ENCODE results near the gene SH3BGRL3. TPM values are rescaled to one million over a fixed set of nuclear protein-coding genes. Genes with fewer than 3 reads are reported as not detected.
A peak's percentile ranks its signal among the peaks of the same experiment; 100 is the strongest.

SH3BGRL3 gene
- total RNA-seq, 3 donors from 2014 or later, result 156 to 422 (median 385) TPM

DNA sequence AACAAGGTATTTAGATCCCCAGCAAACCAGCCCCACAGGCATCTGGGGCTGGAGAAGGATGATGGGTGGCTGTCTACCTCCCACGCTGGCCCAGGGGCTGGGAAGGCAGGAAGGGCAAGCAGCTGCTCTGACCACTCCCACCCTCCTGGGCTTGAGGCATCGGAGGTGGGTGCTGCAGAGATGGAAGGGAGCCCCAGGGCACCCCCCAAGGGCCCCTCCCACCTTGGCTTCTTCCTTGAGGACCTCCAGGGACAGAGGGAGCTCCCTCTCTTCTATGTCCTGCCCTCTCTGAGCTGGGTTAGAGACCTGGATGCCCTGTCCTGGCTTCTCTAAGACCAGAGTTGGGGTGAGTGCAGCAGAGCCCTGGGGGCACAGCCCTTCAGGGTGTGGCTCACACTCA lies 41.0 kb downstream of the SH3BGRL3 start:
- Histone ChIP-seq H3K36me3 (ENCODE audit: low read depth) (no peaks in the 10 kb centered on the region), H3K9me3 (no peaks in the 10 kb centered on the region), H3K4me1 (ENCODE audit: low read depth) (peaks cover 5% of the 10 kb centered on the region), H3K4me3 (no peak overlapping the region)
- intact Hi-C loops (cut with DNase I, micrococcal nuclease), result loop anchor here (5.0 kb wide), 1 partner anchor 44 kb away; no protein-coding TSS in a partner anchor
- DNase-seq, result no peak
- TF ChIP-seq, protein P1, sequence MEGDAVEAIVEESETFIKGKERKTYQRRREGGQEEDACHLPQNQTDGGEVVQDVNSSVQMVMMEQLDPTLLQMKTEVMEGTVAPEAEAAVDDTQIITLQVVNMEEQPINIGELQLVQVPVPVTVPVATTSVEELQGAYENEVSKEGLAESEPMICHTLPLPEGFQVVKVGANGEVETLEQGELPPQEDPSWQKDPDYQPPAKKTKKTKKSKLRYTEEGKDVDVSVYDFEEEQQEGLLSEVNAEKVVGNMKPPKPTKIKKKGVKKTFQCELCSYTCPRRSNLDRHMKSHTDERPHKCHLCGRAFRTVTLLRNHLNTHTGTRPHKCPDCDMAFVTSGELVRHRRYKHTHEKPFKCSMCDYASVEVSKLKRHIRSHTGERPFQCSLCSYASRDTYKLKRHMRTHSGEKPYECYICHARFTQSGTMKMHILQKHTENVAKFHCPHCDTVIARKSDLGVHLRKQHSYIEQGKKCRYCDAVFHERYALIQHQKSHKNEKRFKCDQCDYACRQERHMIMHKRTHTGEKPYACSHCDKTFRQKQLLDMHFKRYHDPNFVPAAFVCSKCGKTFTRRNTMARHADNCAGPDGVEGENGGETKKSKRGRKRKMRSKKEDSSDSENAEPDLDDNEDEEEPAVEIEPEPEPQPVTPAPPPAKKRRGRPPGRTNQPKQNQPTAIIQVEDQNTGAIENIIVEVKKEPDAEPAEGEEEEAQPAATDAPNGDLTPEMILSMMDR (IDR thresholded peaks at IDR 0.05), result no peak
- ATAC-seq, result peak; percentile 6

DNA sequence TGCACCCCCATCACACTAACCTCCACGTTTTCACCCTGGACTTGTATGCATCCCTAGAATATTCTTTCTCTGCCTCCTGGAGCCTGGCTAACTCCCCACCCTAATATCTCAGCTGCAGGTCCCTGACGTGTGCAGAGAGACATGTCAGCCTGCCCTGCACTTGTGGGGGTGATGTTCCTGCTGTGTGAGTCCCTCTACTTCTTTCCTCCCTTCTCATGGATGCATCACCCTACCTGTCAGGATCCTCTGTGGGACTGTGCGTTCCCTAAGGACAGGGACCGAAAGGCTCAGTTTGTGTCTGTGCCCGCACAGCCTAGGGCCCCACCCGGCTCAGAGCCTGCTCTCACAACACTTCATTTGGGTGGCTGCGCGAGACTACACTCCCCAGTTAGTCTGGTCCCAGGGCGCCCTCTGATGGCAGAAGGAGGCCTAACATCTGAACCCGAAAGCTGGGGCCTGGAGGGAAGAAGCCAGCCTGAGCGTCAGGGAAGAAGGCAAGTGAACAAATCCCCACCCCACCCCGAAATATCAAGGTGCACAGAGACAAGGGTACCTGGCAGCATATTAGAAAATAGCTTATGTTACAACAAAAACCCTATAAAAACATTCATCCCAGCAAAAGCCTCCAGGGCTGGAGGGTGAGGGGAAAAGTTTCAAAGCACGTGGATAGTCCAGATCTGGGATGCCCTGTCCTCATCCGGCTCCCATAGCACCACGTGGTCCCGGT lies 41.6 kb downstream of the SH3BGRL3 start:
- peak; percentile 93 for ATAC-seq
- intact Hi-C loops (cut with DNase I, micrococcal nuclease), result loop anchor here (5.0 kb wide), 1 partner anchor 44 kb away; no protein-coding TSS in a partner anchor
- TF ChIP-seq, protein P1 (IDR thresholded peaks at IDR 0.05), result peak; percentile 72

DNA sequence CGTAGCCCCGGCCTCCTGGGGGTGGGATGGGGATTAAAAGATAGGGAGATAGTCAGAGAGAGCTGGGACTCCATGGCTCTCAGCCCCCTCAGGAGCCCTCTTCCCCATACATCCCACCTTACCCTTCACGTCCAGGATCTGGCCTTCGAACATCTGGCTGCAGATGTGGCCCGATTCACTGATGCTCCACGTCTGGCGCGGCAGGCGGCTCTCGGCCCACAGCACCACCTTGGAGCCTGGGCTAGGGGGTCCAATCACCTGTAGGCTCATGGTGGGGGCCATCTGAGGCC lies 42.1 kb downstream of the SH3BGRL3 start:
- intact Hi-C loops (cut with DNase I, micrococcal nuclease), result loop anchor here (5.0 kb wide), 1 partner anchor 45 kb away; no protein-coding TSS in a partner anchor
- no peak for DNase-seq
- TF ChIP-seq, protein P1 (IDR thresholded peaks at IDR 0.05), result no peak
- Histone ChIP-seq H3K4me3 (no peak overlapping the region), H3K4me1 (ENCODE audit: low read depth) (peaks cover 5% of the 10 kb centered on the region), H3K9me3 (no peaks in the 10 kb centered on the region), H3K36me3 (ENCODE audit: low read depth) (no peaks in the 10 kb centered on the region)
- no peak for ATAC-seq

More for the DNA sequence above, 41.6 kb downstream of the SH3BGRL3 start:
- no peaks in the 10 kb centered on the region for H3K9me3 ChIP-seq
- no peaks in the 10 kb centered on the region for H3K36me3 ChIP-seq (ENCODE audit: low read depth)
- DNase-seq, result peak; percentile 93 to 97 (median 96)
- H3K4me3 ChIP-seq, result no peak overlapping the region
- peaks cover 5% of the 10 kb centered on the region for H3K4me1 ChIP-seq (ENCODE audit: low read depth)

DNA sequence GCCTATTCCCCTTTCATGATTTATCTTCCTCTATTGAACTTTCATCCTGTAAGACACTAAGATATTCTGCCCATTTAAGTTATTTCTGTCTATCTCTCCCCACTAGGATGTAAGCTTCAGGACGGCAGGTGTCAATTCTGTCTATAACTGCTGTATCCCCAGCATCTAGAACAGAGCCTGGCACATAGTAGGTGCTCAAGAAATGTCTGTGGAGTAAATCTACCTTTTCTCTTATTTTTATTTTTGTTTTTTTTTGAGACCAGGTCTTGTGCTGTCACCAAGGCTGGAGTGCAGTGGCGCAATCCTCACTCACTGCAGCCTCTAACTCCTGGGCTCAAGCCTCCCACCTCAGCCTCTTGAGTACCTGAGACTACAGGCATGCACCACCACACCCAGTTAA lies 43.5 kb downstream of the SH3BGRL3 start:
- no peaks in the 10 kb centered on the region for H3K9me3 ChIP-seq
- H3K36me3 ChIP-seq (ENCODE audit: low read depth), result no peaks in the 10 kb centered on the region
- no peak for DNase-seq
- TF ChIP-seq, protein P1 (IDR thresholded peaks at IDR 0.05), result no peak
- intact Hi-C loops (cut with DNase I, micrococcal nuclease), result loop anchor here (5.0 kb wide), 1 partner anchor 46 kb away; no protein-coding TSS in a partner anchor
- no peak for ATAC-seq
- peaks cover 5% of the 10 kb centered on the region for H3K4me1 ChIP-seq (ENCODE audit: low read depth)
- H3K4me3 ChIP-seq, result no peak overlapping the region

DNA sequence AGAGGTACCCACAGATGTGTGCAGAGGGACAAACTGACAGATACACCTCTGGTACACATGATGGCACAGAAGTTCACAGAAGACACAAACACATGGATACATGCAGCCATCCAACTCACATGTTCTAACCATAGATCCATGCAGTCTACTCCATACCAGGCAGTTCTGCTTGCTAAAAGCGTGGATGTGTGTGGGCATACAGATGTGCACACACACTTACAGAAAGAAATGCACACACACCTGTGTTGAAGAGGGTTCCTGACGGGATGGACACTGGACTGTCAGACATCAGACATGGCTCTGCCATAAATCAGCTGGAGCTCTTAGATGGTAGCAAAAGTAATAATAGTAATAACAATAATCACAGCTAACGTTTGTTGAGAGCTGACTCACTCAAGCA lies 44.7 kb downstream of the SH3BGRL3 start:
- TF ChIP-seq, protein P1 (IDR thresholded peaks at IDR 0.05), result no peak
- intact Hi-C loops (cut with DNase I, micrococcal nuclease), result loop anchor here (5.0 kb wide), 1 partner anchor 47 kb away; no protein-coding TSS in a partner anchor
- H3K36me3 ChIP-seq (ENCODE audit: low read depth), result no peaks in the 10 kb centered on the region
- H3K9me3 ChIP-seq, result no peaks in the 10 kb centered on the region
- H3K4me3 ChIP-seq, result no peak overlapping the region
- DNase-seq (no peak), ATAC-seq (no peak)
- H3K4me1 ChIP-seq (ENCODE audit: low read depth), result peaks cover 5% of the 10 kb centered on the region

All from mucosa of descending colon (tissue), 3 donors.